Choroid plexus epithelial cell (primary cell): ENCODE results near the gene ACSL1.
A peak's percentile ranks its signal among the peaks of the same experiment; 100 is the strongest.

Experiments used
- DNase-seq: peaks from one replicate; pipeline ENCODE4 v3.0.0-alpha.2; 2010; ENCODE audit warnings: low read depth
- H3K4me3 ChIP-seq: 2 replicates; pipeline ENCODE4 v1.5.1; 2011; ENCODE audit warnings: low read depth, mild to moderate bottlenecking, control low read depth, low read length, moderate library complexity
- TF ChIP-seq, protein P1 (sequence below): conservative IDR thresholded peaks from 2 replicates; pipeline ENCODE4 v1.5.1; 2011; ENCODE audit warnings: low read depth, mild to moderate bottlenecking, control low read depth, inconsistent platforms, low read length, moderate library complexity

The ACSL1 gene

DNA sequence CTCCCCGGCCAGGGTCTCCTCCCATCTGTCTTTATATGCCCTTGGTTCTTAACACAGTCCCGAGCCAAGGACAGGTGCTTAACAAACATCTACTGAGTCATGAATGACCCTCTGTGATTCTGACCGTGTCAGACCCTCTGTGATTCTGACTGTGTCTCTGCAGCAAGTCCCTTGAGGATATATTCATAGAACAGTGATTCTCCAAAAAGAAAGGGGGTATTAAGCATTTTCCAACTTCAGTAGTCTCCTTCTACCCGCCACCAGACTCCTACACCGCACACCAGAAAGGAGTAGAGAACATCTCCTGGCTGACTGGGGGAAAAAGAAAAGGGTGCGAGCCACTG, 13.6 kb downstream of the ACSL1 start:
- TF ChIP-seq, protein P1, sequence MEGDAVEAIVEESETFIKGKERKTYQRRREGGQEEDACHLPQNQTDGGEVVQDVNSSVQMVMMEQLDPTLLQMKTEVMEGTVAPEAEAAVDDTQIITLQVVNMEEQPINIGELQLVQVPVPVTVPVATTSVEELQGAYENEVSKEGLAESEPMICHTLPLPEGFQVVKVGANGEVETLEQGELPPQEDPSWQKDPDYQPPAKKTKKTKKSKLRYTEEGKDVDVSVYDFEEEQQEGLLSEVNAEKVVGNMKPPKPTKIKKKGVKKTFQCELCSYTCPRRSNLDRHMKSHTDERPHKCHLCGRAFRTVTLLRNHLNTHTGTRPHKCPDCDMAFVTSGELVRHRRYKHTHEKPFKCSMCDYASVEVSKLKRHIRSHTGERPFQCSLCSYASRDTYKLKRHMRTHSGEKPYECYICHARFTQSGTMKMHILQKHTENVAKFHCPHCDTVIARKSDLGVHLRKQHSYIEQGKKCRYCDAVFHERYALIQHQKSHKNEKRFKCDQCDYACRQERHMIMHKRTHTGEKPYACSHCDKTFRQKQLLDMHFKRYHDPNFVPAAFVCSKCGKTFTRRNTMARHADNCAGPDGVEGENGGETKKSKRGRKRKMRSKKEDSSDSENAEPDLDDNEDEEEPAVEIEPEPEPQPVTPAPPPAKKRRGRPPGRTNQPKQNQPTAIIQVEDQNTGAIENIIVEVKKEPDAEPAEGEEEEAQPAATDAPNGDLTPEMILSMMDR = no peak
- DNase-seq = no peak
- H3K4me3 ChIP-seq = no peak overlapping the region

DNA sequence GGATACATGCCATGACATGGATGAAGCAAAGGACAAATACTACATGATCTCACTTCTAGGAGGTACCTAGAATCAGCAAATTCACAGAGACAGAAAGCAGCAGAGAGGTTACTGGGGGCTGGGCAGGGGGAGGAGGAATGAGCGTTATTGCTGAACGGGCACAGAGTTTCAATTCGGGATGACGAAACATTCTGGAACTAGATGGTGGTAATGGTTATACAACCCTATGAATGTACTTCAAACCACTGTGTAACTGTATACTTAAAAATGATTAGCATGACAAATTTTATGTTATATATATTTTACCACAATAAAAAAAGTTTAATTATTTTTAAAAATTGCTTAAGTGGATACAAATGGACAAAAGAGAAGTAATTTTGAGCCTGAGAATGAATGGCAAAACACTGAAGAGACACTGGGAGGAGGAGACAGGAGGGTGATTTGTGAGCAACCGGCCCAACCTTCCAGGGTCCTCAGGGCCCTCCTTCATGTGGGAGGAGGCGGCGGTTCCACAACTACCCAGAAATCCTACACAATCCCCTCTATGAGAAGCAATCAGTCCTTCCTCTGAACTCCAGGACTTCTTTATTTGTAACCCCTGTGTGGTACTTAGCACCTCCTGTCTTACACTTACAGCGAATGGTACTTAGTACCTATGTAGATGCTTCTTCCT, 14.1 kb downstream of the ACSL1 start:
- TF ChIP-seq, protein P1 = no peak
- peak; percentile 72 for DNase-seq
- no peak overlapping the region for H3K4me3 ChIP-seq

DNA sequence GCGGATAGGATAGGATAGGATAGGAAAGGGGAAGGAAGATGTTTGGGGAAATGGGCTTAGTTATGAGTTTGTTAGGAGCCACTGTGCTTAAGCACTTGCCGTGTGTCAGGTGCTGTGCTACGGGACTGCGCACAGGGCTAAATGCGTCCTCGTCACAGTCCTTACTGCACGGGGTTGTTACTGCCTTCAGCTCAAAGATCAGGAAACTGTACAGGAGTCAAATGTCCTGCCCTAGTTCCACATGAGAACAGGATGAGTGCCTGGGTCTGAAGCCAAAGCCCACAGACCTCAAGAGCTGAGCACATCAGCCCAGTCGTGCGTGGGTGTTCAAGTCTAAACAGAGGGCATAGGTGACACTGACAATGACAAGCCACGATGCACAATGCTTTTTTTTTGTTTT, 15.0 kb downstream of the ACSL1 start:
- H3K4me3 ChIP-seq = no peak overlapping the region
- DNase-seq = no peak
- TF ChIP-seq, protein P1 = no peak

DNA sequence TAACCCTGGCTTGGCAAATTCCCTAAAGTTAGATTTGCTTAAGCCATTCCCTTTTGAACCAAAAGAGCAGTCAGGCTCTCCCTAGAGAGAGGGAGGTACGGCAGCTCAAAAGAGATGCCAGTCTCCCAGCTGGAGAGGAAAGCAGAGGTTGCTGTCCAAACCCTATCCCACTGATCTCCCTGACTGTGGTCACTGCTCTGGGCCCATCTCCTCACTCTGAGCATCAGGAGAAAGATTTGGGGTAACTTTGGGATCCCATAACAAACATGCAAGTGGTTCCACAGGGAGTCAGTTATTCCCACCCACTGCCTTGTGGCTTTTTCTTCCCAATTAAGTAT, 17.1 kb downstream of the ACSL1 start:
- DNase-seq = no peak
- TF ChIP-seq, protein P1 = no peak
- H3K4me3 ChIP-seq = no peak overlapping the region

DNA sequence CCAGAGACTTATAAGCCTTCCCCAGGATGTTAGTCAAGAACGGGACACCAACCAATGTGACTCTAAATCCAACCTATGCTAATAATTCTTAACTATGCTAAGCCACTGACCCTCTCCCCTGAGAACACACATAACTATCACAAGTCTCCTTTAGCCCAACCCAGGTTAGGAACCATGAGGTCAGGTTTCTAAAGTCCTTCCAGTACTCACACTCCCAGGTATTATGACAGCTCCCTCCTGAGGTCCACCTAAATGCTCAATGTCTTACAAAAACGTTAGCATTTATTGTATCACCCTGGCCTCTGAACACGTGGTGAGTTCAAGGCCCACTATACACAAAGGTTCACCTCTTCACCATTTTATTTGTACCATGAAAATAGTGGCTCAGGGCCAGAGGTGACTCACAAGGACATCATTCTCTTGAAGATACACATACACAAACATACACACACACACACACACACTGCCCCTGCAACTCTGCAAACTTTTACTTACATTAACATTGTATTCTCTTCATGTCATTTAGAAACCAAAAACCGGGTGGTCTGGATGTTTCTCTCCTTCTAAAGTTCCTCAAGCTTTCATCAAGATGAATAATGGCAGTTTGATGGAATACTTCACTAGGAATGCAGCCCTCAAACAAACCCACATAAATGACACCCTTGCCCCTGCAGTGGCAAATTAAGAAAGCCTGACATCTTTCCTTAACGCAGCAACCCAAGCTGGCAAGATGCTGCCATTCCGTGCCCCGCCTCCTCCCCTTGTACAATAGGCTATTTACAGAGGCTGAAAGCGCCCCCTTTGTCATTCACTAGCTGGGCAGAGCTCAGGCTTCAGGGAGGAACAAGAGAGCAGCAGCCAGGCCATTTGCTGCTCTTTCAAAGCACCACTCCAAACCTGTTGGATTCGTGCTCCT, 17.7 kb downstream of the ACSL1 start:
- TF ChIP-seq, protein P1 = no peak
- H3K4me3 ChIP-seq = no peak overlapping the region
- DNase-seq = peak; percentile 84

DNA sequence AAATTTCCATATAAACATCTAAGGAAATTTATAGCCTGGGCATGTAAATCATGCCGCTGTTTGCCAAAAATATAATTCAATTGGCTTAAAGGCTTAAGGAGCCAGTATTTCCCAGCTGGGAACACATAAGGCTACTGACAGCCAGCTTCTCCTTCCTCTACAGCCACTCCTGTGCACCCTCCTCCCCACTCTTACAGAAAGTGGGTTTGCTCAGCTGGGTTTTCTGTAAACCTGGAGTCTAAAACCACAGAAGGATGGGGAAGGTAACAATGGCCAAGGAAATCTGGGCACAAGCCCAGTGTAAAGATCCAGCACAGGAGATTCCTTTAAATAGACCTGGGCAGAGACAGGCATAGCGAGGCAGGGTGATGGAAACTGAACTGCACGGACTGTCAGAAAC, 18.5 kb downstream of the ACSL1 start:
- DNase-seq = no peak
- TF ChIP-seq, protein P1 = no peak
- no peak overlapping the region for H3K4me3 ChIP-seq
